HCT116 (cell line): ENCODE results near the gene DHRS2.

Source experiments
- CBX3 ChIP-seq: IDR thresholded peaks from 2 replicates; pipeline ENCODE4 v1.6.1; 2012; ENCODE audit warnings: low read depth
- CEBPB ChIP-seq: IDR thresholded peaks from 2 replicates; pipeline ENCODE4 v1.6.1; 2012; ENCODE audit warnings: low read depth
- CTCF ChIP-seq, 3 experiments: fragments of 200-600 bp in 1 of 3; sonication (generic) in 1 of 3; IDR thresholded peaks in 2 of 3; conservative IDR thresholded peaks in 1 of 3; 2 replicates each; pipeline ENCODE4 v1.5.1; 2012 to 2017; ENCODE audit warnings: low read depth in 2 of 3, low read length in 2 of 3, antibody characterized with exemption in 1 of 3, borderline replicate concordance in 1 of 3, control low read depth in 1 of 3, mild to moderate bottlenecking in 1 of 3, mixed read lengths in 1 of 3, mixed run types in 1 of 3, moderate library complexity in 1 of 3; ENCODE audit not compliant: insufficient read depth in 1 of 3
- EGR1 ChIP-seq: IDR thresholded peaks from 2 replicates; pipeline ENCODE4 v1.6.1; 2012; ENCODE audit warnings: low read depth
- EZH2 ChIP-seq: fragments of 200-600 bp; sonication (generic); IDR thresholded peaks from 2 replicates; pipeline ENCODE4 v1.6.1; 2017; ENCODE audit warnings: antibody characterized with exemption, mixed run types
- FOSL1 ChIP-seq: IDR thresholded peaks from 2 replicates; pipeline ENCODE4 v1.6.1; 2012; ENCODE audit warnings: low read depth
- POLR2A ChIP-seq: IDR thresholded peaks from 2 replicates; pipeline ENCODE4 v1.7.0; 2011; ENCODE audit warnings: borderline replicate concordance; ENCODE audit not compliant: insufficient read depth, insufficient read length; ENCODE audit errors: extremely low read depth
- RAD21 ChIP-seq: IDR thresholded peaks from 2 replicates; pipeline ENCODE4 v1.6.1; 2012; ENCODE audit warnings: low read depth, mild to moderate bottlenecking
- REST ChIP-seq: IDR thresholded peaks from 2 replicates; pipeline ENCODE4 v1.6.1; 2012; ENCODE audit warnings: low read depth
- SP1 ChIP-seq: IDR thresholded peaks from 2 replicates; pipeline ENCODE4 v1.6.1; 2012; ENCODE audit warnings: low read depth
- SRF ChIP-seq: IDR thresholded peaks from 2 replicates; pipeline ENCODE4 v1.6.1; 2012; ENCODE audit warnings: low read depth
- YY1 ChIP-seq: IDR thresholded peaks from 2 replicates; pipeline ENCODE4 v1.6.1; 2011; ENCODE audit warnings: low read length, low read depth, moderate library complexity, mild to moderate bottlenecking; ENCODE audit not compliant: insufficient replicate concordance; ENCODE audit errors: extremely low read depth
- ZFX ChIP-seq: fragments of 450-650 bp; IDR thresholded peaks from 2 replicates; pipeline ENCODE4 v1.6.1; 2017
- ZNF274 ChIP-seq: fragments of 200-500 bp; sonication (Bioruptor generic); IDR thresholded peaks from 2 replicates; pipeline ENCODE4 v1.6.1; 2014; ENCODE audit warnings: mild to moderate bottlenecking, low read depth, low read length, inconsistent platforms

- TF ChIP-seq POLR2A (no peak), SP1 (no peak), YY1 (no peak), CTCF (IDR thresholded peaks at IDR 0.05 in 2 of 3, conservative IDR thresholded peaks at IDR 0.05 in 1 of 3; ENCODE audit: borderline replicate concordance in 1 of 3, insufficient read depth in 1 of 3, low read depth in 2 of 3, low read length in 2 of 3) (no peak), FOSL1 (no peak), REST (no peak), CEBPB (no peak), EGR1 (no peak), EZH2 (no peak), CBX3 (no peak), ZNF274 (no peak), RAD21 (no peak), SRF (no peak), ZFX (no peak)
Measured at GRCh38 chr14:23645812-23646647, 9.9 kb downstream of the DHRS2 start.
